Measurements from ENCODE around the gene RPRM.
"Not testable (repeated sequence)": the region's sequence is repeated elsewhere in the genome, so short reads cannot be mapped to it uniquely, and the experiment has no call there.

The RPRM gene

DNA sequence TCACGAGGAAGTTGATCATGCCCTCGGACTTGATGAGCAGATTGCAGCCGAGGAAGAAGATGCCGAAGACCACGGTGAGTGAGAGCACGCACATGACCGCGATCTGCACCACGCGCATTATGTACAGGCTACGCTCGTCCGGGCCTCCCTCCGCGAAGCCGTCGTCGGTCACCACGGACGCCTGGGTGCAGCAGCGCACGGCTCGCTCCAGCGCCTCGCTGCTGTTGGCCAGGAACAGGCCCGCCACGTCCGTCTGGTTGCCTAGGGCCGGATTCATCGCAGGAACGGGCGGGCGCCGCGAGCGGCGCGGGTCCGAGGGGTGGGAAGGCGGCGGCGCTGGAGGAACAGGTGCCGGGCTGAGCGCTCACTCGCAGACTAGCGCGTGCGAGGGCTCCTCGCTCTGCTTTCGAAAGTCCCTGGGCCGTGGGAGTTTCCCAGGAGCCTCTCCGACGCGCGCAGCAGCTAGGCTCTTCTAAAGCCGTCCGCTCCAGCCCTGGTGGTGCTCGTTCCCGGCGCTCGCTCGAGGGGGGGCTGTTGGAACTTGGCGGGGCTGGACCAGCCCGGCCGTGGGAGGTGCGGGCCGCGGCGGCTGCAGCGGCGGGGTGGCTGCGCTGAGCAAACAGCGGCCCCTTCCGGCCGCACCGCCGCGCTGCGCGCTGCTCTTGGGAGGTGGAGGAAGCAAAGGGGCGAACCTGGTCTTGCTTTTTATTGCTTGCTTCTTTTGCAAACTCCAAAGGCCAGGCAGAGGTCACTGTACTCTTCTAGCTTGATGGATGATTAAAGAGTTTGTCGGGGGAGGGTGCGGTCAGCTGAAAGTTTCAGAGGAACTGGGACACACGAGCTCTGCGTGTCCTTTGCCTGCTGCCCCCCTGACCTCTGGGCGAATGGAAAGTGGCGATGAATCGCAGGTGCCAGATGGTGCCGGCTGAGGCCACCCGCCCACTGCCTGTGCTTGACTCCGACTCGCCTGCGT is at the start of gene RPRM:
Gene RPRM, minus strand, starts transcription at position 474 of the 973 bp plus-strand sequence. Its CDS starts 197 bp downstream, at position 277.
- peak in 51 of 56 donors; percentile 13 to 81 (median 58) for DNase-seq

- DNase-seq, result peak in 33 of 56 donors; percentile 5 to 82 (median 25)
These were observed 40.8 kb upstream of the RPRM start for GRCh38 chr2:153519257-153519875.

GRCh38 chr2:153512331-153512730 is 33.8 kb upstream of the RPRM start:
- no peak for DNase-seq

DNA sequence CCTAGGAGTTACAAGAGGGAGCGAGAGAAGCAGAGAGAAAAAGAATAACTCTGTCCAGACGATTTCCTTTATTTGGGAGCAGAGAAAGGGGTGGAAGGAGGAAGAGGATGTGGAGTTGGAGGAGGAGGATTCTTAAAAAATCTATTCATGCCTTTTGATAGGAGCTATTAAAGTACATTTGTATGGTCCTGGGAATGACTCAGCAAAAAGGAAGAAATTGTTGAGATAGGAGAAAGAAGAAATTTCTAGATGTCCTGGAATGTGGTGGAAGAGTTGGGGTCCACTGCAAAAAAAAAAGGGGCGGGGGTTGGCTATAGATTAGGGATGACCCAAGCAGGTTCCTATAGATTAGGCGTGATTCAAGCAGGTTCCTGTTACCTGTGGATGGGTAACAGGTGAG is 32.4 kb upstream of the RPRM start:
- no peak for DNase-seq

DNA sequence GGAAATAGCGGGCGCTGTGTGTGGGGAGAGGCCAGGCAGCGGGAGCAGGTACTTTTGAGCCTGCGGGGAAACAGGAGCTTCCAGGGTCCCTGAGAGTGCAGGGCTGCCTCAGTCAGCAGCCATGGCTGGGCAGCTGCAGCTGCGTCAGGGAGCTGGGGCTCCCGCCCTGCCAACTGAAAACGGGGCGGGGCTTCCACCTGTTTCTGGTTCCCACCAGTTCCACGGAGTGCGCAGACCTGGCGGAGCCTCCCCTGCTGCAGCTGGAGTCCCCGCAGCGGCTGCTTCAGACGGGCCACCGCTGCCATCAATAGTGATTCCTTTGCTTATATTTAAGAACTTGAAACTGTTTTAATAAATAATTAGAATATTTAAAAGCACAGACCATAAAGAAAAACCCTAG is 30.6 kb upstream of the RPRM start:
- DNase-seq, result no peak

DNA sequence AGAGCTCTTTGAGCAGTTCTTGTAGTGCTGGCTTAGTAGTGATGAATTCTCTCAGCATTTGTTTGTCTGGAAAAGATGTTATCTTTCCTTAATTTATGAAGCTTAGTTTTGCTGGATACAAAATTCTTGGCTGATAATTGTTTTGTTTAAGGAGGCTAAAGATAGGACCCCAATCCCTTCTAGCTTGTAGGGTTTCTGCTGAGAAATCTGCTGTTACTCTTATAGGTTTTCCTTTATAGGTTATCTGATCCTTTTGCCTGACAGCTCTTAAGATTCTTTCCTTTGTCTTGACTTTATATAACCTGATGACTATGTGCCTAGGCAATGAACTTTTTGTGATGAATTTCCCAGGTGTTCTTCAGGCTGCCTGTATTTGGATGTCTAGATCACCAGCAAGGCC is 27.9 kb upstream of the RPRM start:
- DNase-seq, result not testable (repeated sequence)

DNA sequence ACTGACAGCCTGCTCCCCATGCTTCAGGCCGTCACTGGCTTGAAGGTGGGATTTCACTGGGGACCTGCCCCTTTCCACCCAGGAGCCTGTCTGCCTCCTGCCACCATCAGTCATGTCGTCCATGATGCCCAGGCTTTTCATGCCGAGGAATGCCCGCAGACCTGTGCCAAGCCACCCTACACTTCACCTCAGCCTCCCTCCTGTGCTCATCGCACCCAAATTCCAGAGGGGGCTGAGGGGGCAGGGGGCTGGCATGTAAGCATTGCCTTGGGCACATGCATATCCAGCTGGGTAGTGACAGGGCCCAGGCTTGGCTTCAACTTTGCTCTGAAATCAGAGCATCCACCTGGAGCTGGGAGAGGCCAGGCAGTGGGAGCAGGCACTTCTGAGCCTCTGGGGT is 20.9 kb upstream of the RPRM start:
- no peak for DNase-seq

- no peak for DNase-seq
These were observed 19.5 kb upstream of the RPRM start for GRCh38 chr2:153497938-153498629.

DNA sequence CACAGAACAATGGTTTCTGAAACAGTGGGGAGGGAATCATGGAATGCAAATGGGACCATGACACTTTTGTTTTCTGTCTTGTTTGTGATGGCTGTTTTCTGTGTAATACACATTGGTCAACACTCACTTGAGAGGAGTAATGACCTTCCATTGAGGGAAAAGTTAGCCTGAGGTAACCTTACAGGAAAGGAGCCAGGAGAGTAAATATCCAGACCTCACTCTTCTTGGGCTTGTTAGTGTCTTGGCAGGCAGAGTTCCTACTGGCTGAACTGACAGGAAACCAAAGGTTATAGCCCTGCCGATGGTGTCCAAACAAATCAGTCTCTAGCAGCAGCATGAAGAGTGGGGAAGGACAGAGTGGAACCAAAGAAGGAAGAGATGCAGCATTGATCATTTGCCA is 17.2 kb upstream of the RPRM start:
- no peak for DNase-seq

DNA sequence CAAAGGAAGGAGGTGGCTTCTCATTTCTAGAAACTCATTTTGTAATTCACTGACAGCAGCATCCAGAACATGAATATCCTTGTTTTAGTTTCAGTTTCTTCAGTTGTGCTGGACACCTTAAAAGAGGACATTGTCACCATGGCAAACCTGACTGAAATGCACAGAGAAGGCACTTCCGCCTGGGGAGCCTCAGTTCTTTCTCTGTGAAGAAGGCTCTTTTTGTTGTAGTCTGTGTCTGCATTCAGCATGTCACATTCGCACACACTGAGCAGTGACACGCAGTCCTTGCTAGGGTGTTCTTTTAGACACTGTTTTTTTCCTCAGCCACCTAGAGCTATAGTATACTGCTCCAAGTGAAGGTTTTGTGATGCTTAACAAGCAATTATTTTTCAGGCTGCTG is 9.5 kb upstream of the RPRM start:
- no peak for DNase-seq

DNA sequence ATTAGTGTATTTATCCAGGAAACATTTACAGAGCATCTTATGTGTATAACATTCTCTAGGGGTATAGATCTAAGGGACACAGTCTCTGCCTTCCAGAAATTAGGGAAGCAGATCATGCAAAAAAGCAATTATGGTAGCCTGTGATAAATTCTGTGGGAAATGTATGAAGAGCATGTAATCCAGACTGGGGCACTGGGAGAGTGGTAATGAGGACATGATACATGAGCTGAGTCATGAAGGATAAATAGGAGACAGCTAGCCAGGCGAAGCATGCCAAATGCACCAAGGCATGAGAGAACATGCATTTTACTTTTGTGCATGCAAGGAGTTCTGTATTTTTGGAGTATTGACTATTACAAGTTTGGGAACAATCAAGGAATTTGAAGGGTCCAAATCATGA is 8.9 kb upstream of the RPRM start:
- DNase-seq, result no peak

GRCh38 chr2:153479573-153479972 is 1.0 kb upstream of the RPRM start:
- no peak for DNase-seq

GRCh38 chr2:153477636-153478288 is 800 bp downstream of the RPRM start:
- DNase-seq, result peak in 1 of 56 donors; percentile 11

GRCh38 chr2:153476816-153477635 is 1.5 kb downstream of the RPRM start:
- peak in 2 of 56 donors; percentile 23 to 30 for DNase-seq

- DNase-seq, result no peak
These were observed 2.1 kb downstream of the RPRM start for GRCh38 chr2:153476491-153476815.

DNA sequence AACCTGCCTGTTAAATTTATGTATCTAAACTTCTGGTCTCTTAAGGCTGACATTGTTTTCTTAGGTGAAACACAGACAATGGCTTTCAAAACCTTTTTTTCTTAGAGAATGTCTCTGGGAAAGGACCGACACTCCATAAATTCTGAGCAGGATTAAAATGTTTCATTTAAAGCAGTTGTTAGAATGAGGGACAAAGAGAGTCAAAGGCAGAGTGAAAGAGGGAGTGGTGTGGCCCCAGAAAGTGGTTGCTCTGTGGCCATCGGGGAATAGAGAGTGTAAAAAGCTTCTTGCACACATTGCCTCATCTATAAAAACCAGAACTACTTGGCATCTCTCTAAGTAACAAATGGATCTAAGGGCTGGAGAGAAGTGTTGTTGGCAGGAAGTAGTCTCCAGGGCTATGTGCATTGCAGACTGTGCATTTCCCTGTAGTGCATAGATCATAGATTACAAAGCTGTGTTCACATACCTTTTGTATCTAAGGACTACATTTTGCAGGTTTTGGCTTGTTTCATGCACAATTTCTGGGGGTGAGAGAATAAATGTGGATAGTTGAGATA is 3.6 kb downstream of the RPRM start:
- DNase-seq, result no peak

DNA sequence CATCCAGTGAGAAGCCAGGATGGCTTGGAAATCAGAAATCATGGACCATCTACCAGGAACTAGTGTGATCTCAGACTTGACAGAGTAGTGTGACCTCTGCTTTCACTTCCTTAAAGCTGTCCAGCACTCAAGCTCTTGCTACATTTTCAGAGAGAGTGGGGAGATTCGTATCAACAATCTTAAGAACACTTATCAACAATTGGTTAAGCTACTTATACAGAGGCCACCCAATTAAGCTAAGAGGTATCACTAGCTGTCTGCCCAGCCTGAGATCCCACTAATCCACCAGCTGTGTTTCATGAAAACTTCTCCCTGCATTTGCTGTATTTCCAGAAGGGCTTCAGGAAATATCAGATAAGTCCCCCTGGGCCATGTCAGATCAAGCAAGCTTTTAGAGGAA is 4.2 kb downstream of the RPRM start:
- no peak for DNase-seq

- DNase-seq, result no peak
These were observed 7.7 kb downstream of the RPRM start for GRCh38 chr2:153470867-153471266.

GRCh38 chr2:153464395-153464794 is 14.2 kb downstream of the RPRM start:
- DNase-seq, result no peak

- DNase-seq, result no peak
These were observed 16.2 kb downstream of the RPRM start for GRCh38 chr2:153462338-153462859.

Measured in nucleus accumbens (tissue), 56 donors.